ENCODE results near the gene ZNF646.

DNA sequence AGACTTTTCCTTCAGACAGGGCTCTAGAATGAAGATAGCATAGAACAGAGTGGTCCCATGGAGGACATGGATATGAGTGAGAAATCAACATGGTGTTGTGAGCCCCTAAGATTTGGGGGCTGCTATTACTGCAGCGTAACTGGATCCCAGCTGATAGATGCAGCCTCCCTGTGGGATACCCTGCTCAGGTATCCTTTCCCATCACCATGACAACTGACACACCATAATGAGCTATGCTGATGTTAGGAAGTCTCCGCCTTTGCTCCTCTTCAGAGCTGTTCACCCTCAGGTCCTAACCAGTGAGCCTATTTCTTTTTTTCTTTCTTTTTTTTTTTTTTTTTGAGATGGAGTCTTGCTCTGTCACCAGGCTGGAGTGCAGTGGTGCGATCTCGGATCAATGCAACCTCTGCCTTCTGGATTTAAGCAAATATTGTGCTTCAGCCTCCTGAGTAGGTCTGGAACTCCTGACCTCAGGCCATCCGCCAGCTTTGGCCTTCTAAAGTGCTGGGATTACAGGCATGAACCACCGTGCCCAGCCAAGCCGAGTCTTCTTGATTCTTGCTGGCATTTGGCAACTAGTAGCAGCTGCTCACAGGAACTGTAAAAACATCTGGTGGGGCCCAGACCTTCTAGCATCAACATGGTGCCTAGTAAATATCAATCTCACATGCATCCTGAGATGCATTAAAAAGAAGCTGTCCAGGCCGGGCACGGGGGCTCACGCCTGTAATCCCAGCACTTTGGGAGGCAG is 23.8 kb upstream of the ZNF646 start:
- no peak for TF ChIP-seq CTCF (IDR thresholded peaks at IDR 0.05; ENCODE audit: extremely low read depth in 1 of 2, insufficient read depth in 1 of 2, low read depth in 1 of 2, low read length in 2 of 2)
- TF ChIP-seq JUN (IDR thresholded peaks at IDR 0.05; ENCODE audit: borderline replicate concordance, insufficient read depth, insufficient read length, low read depth): no peak
- no peak for TF ChIP-seq EZH2 (IDR thresholded peaks at IDR 0.05; ENCODE audit: borderline replicate concordance, low read depth, low read length, severe bottlenecking)
- TF ChIP-seq, protein P1, sequence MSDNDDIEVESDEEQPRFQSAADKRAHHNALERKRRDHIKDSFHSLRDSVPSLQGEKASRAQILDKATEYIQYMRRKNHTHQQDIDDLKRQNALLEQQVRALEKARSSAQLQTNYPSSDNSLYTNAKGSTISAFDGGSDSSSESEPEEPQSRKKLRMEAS (IDR thresholded peaks at IDR 0.05; ENCODE audit: insufficient read depth, insufficient read length): no peak
- TF ChIP-seq POLR2A (IDR thresholded peaks at IDR 0.05; ENCODE audit: low read depth, low read length): no peak
- no peak for TF ChIP-seq MYC (IDR thresholded peaks at IDR 0.05; ENCODE audit: low read depth, low read length)
- no peak for TF ChIP-seq POLR2AphosphoS5 (IDR thresholded peaks at IDR 0.05; ENCODE audit: insufficient read depth, low read depth, low read length)
- no peak for TF ChIP-seq FOS (IDR thresholded peaks at IDR 0.05; ENCODE audit: borderline replicate concordance, insufficient read depth, low read length)
- TF ChIP-seq GATA2 (IDR thresholded peaks at IDR 0.05; ENCODE audit: insufficient read depth, insufficient read length, low read depth, low read length): no peak

Measured in endothelial cell of umbilical vein (primary cell).